ENCODE measurements around the gene WBP2. TPM values are rescaled to one million over a fixed set of nuclear protein-coding genes. Genes with fewer than 3 reads are reported as not detected.
A peak's percentile ranks its signal among the peaks of the same experiment; 100 is the strongest.

The WBP2 gene
- total and polyA plus RNA-seq, 9 of the 15 experiments (the other 6 are each of a cell fraction or from before 2014, with no cell fraction given) = 2.2 to 74.3 (median 20.0) TPM

GRCh38 chr17:75845058-75845711 lies 9.9 kb downstream of the WBP2 start (continued):
- TF ChIP-seq CREB3L1 (IDR thresholded peaks at IDR 0.05; ENCODE audit: borderline replicate concordance, low read depth) = peak; percentile 69
- 0 out of 2 replicates have a peak, but pooled peaks have one; percentile 30 for TF ChIP-seq ZBTB40 (IDR thresholded peaks at IDR 0.05)
- TF ChIP-seq ZBTB40 (CRISPR knock-in tag; IDR thresholded peaks at IDR 0.05) = no peak
- TF ChIP-seq KLF16 (IDR thresholded peaks at IDR 0.05) = peak; percentile 27; the same call in 1 of the 2 replicates
- TF ChIP-seq DEAF1 (CRISPR knock-in tag; IDR thresholded peaks at IDR 0.05) = peak; percentile 42; the same call in 1 of the 2 replicates
- TF ChIP-seq HINFP (tag; conservative IDR thresholded peaks at IDR 0.05; ENCODE audit: low read depth) = no peak
- TF ChIP-seq MECOM (CRISPR knock-in tag; IDR thresholded peaks at IDR 0.05) = no peak
- 0 out of 2 replicates have a peak, but pooled peaks have one; percentile 63 for TF ChIP-seq SMARCA5 (IDR thresholded peaks at IDR 0.05)
- TF ChIP-seq ZBTB12 (CRISPR knock-in tag; IDR thresholded peaks at IDR 0.05) = peak; percentile 24; the same call in 1 of the 2 replicates
- TF ChIP-seq NR2C1 (IDR thresholded peaks at IDR 0.05) = no peak
- TF ChIP-seq NR2C1 (tag; IDR thresholded peaks at IDR 0.05) = no peak; the same call in 1 of the 2 replicates
- 0 out of 4 replicates have a peak, but pooled peaks of 1 of the 2 experiments have one; percentile 60 for TF ChIP-seq ARNT (IDR thresholded peaks at IDR 0.05)
- TF ChIP-seq SMAD1 (IDR thresholded peaks at IDR 0.05; ENCODE audit: low read depth, low read length, partially characterized antibody) = no peak

All from K562 (cell line).